NCI-H2171 treated with DMSO at 0.1 percent for 48 hours (cell line): Measurements from ENCODE around the gene TAS2R40.
"Not testable (repeated sequence)": the region's sequence is repeated elsewhere in the genome, so short reads cannot be mapped to it uniquely, and the experiment has no call there.

ENCODE experiments used
- DNase-seq: peaks from one replicate; lab custom pipeline; 2025; lab: John Stamatoyannopoulos, UW

TAS2R40 gene

GRCh38 chr7:143250199-143250598, 28.4 kb downstream of the TAS2R40 start:
- no peak for DNase-seq

GRCh38 chr7:143250822-143251221, 29.0 kb downstream of the TAS2R40 start:
- no peak for DNase-seq

- DNase-seq = no peak
Measured at GRCh38 chr7:143252006-143252405, 30.2 kb downstream of the TAS2R40 start.

- no peak for DNase-seq
Measured at GRCh38 chr7:143255564-143255963, 33.7 kb downstream of the TAS2R40 start.

- DNase-seq = no peak
Measured at GRCh38 chr7:143256325-143256724, 34.5 kb downstream of the TAS2R40 start.

GRCh38 chr7:143256932-143257331, 35.1 kb downstream of the TAS2R40 start:
- no peak for DNase-seq

- DNase-seq = no peak
Measured at GRCh38 chr7:143257501-143257900, 35.7 kb downstream of the TAS2R40 start.

GRCh38 chr7:143258831-143259230, 37.0 kb downstream of the TAS2R40 start:
- DNase-seq = no peak

GRCh38 chr7:143259765-143260164, 37.9 kb downstream of the TAS2R40 start:
- DNase-seq = no peak

- DNase-seq = no peak
Measured at GRCh38 chr7:143261901-143262300, 40.1 kb downstream of the TAS2R40 start.

- DNase-seq = peak; percentile 60
Measured at GRCh38 chr7:143263266-143264195, 41.7 kb downstream of the TAS2R40 start, which contains the start of gene GSTK1. TSS of gene GSTK1 (plus strand) at chr7:143263441. CDS start at chr7:143263514, 73 bp downstream.

- not testable (repeated sequence) for DNase-seq
Measured at GRCh38 chr7:143264196-143264568, 42.3 kb downstream of the TAS2R40 start.

- no peak for DNase-seq
Measured at GRCh38 chr7:143265017-143265693, 43.3 kb downstream of the TAS2R40 start.

GRCh38 chr7:143269251-143269650, 47.4 kb downstream of the TAS2R40 start:
- no peak for DNase-seq

GRCh38 chr7:143271240-143271639, 49.4 kb downstream of the TAS2R40 start:
- DNase-seq = no peak
